ENCODE measurements around the gene TRAPPC11.
A peak's percentile ranks its signal among the peaks of the same experiment; 100 is the strongest.
"Not testable (repeated sequence)": the region's sequence is repeated elsewhere in the genome, so short reads cannot be mapped to it uniquely, and the experiment has no call there.

Gene TRAPPC11

GRCh38 chr4:183659029-183659871 is at the start of gene TRAPPC11, which contains the start of gene RWDD4:
TSS of gene TRAPPC11 (plus strand) at chr4:183659293. CDS start at chr4:183663868, 4,575 bp downstream.
TSS of gene RWDD4 (minus strand) at chr4:183659185. CDS start at chr4:183658952, 233 bp downstream.
- no peak for TF ChIP-seq JUND (IDR thresholded peaks at IDR 0.05; ENCODE audit: low read depth)
- peak; percentile 93 to 97 for DNase-seq (ENCODE audit: low read depth in 1 of 2, low spot score in 1 of 2)
- in situ Hi-C loops (cut with HindIII; ENCODE audit: low pct_unique_long_range_greater_than_20kb, low sequenced_read_pairs) = no loop called here

- no peak for DNase-seq (ENCODE audit: low read depth in 1 of 2, low spot score in 1 of 2)
Measured at GRCh38 chr4:183610033-183610432, 49.1 kb upstream of the TRAPPC11 start.

GRCh38 chr4:183610613-183611012 is 48.5 kb upstream of the TRAPPC11 start:
- TF ChIP-seq JUND (IDR thresholded peaks at IDR 0.05; ENCODE audit: low read depth) = no peak
- in situ Hi-C loops (cut with HindIII; ENCODE audit: low pct_unique_long_range_greater_than_20kb, low sequenced_read_pairs) = no loop called here
- no peak for DNase-seq (ENCODE audit: low read depth in 1 of 2, low spot score in 1 of 2)

More at GRCh38 chr4:183610033-183610432, 49.1 kb upstream of the TRAPPC11 start:
- TF ChIP-seq JUND (IDR thresholded peaks at IDR 0.05; ENCODE audit: low read depth) = no peak
- in situ Hi-C loops (cut with HindIII; ENCODE audit: low pct_unique_long_range_greater_than_20kb, low sequenced_read_pairs) = no loop called here

- DNase-seq (ENCODE audit: low read depth in 1 of 2, low spot score in 1 of 2) = no peak
- in situ Hi-C loops (cut with HindIII; ENCODE audit: low pct_unique_long_range_greater_than_20kb, low sequenced_read_pairs) = no loop called here
- TF ChIP-seq JUND (IDR thresholded peaks at IDR 0.05; ENCODE audit: low read depth) = no peak
Measured at GRCh38 chr4:183611210-183611830, 47.8 kb upstream of the TRAPPC11 start.

GRCh38 chr4:183612329-183613250 is 46.5 kb upstream of the TRAPPC11 start:
- in situ Hi-C loops (cut with HindIII; ENCODE audit: low pct_unique_long_range_greater_than_20kb, low sequenced_read_pairs) = no loop called here
- no peak for TF ChIP-seq JUND (IDR thresholded peaks at IDR 0.05; ENCODE audit: low read depth)
- no peak for DNase-seq (ENCODE audit: low read depth in 1 of 2, low spot score in 1 of 2)

GRCh38 chr4:183617075-183617474 is 42.0 kb upstream of the TRAPPC11 start:
- TF ChIP-seq JUND (IDR thresholded peaks at IDR 0.05; ENCODE audit: low read depth) = no peak
- in situ Hi-C loops (cut with HindIII; ENCODE audit: low pct_unique_long_range_greater_than_20kb, low sequenced_read_pairs) = no loop called here
- DNase-seq (ENCODE audit: low read depth in 1 of 2, low spot score in 1 of 2) = no peak

GRCh38 chr4:183618681-183619080 is 40.4 kb upstream of the TRAPPC11 start:
- TF ChIP-seq JUND (IDR thresholded peaks at IDR 0.05; ENCODE audit: low read depth) = no peak
- in situ Hi-C loops (cut with HindIII; ENCODE audit: low pct_unique_long_range_greater_than_20kb, low sequenced_read_pairs) = no loop called here
- DNase-seq (ENCODE audit: low read depth in 1 of 2, low spot score in 1 of 2) = no peak

GRCh38 chr4:183620421-183620820 is 38.7 kb upstream of the TRAPPC11 start:
- in situ Hi-C loops (cut with HindIII; ENCODE audit: low pct_unique_long_range_greater_than_20kb, low sequenced_read_pairs) = no loop called here

GRCh38 chr4:183621875-183622274 is 37.2 kb upstream of the TRAPPC11 start:
- in situ Hi-C loops (cut with HindIII; ENCODE audit: low pct_unique_long_range_greater_than_20kb, low sequenced_read_pairs) = no loop called here
- TF ChIP-seq JUND (IDR thresholded peaks at IDR 0.05; ENCODE audit: low read depth) = no peak
- no peak for DNase-seq (ENCODE audit: low read depth in 1 of 2, low spot score in 1 of 2)

More at GRCh38 chr4:183620421-183620820, 38.7 kb upstream of the TRAPPC11 start:
- no peak for TF ChIP-seq JUND (IDR thresholded peaks at IDR 0.05; ENCODE audit: low read depth)
- no peak for DNase-seq (ENCODE audit: low read depth in 1 of 2, low spot score in 1 of 2)

- no peak for TF ChIP-seq JUND (IDR thresholded peaks at IDR 0.05; ENCODE audit: low read depth)
- in situ Hi-C loops (cut with HindIII; ENCODE audit: low pct_unique_long_range_greater_than_20kb, low sequenced_read_pairs) = no loop called here
- no peak for DNase-seq (ENCODE audit: low read depth in 1 of 2, low spot score in 1 of 2)
Measured at GRCh38 chr4:183624548-183624947, 34.5 kb upstream of the TRAPPC11 start.

- in situ Hi-C loops (cut with HindIII; ENCODE audit: low pct_unique_long_range_greater_than_20kb, low sequenced_read_pairs) = no loop called here
- no peak for DNase-seq (ENCODE audit: low read depth in 1 of 2, low spot score in 1 of 2)
- no peak for TF ChIP-seq JUND (IDR thresholded peaks at IDR 0.05; ENCODE audit: low read depth)
Measured at GRCh38 chr4:183626168-183626567, 32.9 kb upstream of the TRAPPC11 start.

GRCh38 chr4:183627286-183627685 is 31.8 kb upstream of the TRAPPC11 start:
- DNase-seq (ENCODE audit: low read depth in 1 of 2, low spot score in 1 of 2); in situ Hi-C loops (cut with HindIII; ENCODE audit: low pct_unique_long_range_greater_than_20kb, low sequenced_read_pairs): not testable (repeated sequence)
